A673 (cell line): ENCODE measurements around the gene C9orf153. TPM values are rescaled to one million over a fixed set of nuclear protein-coding genes. Genes with fewer than 3 reads are reported as not detected.
A peak's percentile ranks its signal among the peaks of the same experiment; 100 is the strongest.

Experiments
- BruUV-seq: library from RNA; stranded (reverse); fragments of 400-500 nt; replicated peaks from 2 replicates; lab custom pipeline; 2021; lab: Mats Ljungman, UMichigan
- CTCF ChIA-PET: fragments of 300-600 bp; sonication (Branson Sonifier 250); formaldehyde crosslinking; loops from one replicate; lab custom pipeline; 2022; ENCODE audit warnings: antibody characterized with exemption; lab: Charles Lee
- POLR2A ChIA-PET: fragments of 300-600 bp; sonication (Branson Sonifier 250); formaldehyde crosslinking; loops from one replicate; lab custom pipeline; 2022; ENCODE audit warnings: antibody characterized with exemption; ENCODE audit not compliant: low non-redundant PET; lab: Charles Lee
- DNase-seq: peaks from one replicate; pipeline ENCODE4 v3.0.0-alpha.2; 2015; ENCODE audit warnings: low spot score
- H3K27ac ChIP-seq: fragments of 200-600 bp; sonication (generic); 2 replicates; pipeline ENCODE4 v1.5.1; 2016; ENCODE audit warnings: mixed run types, low read depth, mild to moderate bottlenecking, mixed read lengths, antibody characterized with exemption, low read length; ENCODE audit not compliant: poor library complexity, severe bottlenecking
- H3K27me3 ChIP-seq: fragments of 200-600 bp; sonication (generic); replicated peaks from 2 replicates; pipeline ENCODE4 v1.6.1; 2017; ENCODE audit warnings: mixed run types, low read depth, mild to moderate bottlenecking, mixed read lengths, antibody characterized with exemption, low read length; ENCODE audit not compliant: insufficient read depth, poor library complexity
- H3K36me3 ChIP-seq: fragments of 200-600 bp; sonication (generic); 2 replicates; pipeline ENCODE4 v1.6.1; 2016; ENCODE audit warnings: mixed run types, mild to moderate bottlenecking, mixed read lengths, antibody characterized with exemption, low read length; ENCODE audit not compliant: insufficient read depth, poor library complexity, severe bottlenecking
- H3K4me1 ChIP-seq: fragments of 200-600 bp; sonication (generic); 2 replicates; pipeline ENCODE4 v1.6.1; 2017; ENCODE audit warnings: mixed run types, mild to moderate bottlenecking, mixed read lengths, antibody characterized with exemption, low read length; ENCODE audit not compliant: insufficient read depth, poor library complexity, severe bottlenecking
- H3K4me3 ChIP-seq: fragments of 200-600 bp; sonication (generic); 2 replicates; pipeline ENCODE4 v1.5.1; 2016; ENCODE audit warnings: low read depth, mixed run types, mild to moderate bottlenecking, mixed read lengths, low read length; ENCODE audit not compliant: poor library complexity, severe bottlenecking
- H3K9me3 ChIP-seq: fragments of 200-600 bp; sonication (generic); 2 replicates; pipeline ENCODE4 v1.6.1; 2016; ENCODE audit warnings: mixed run types, low read depth, mild to moderate bottlenecking, mixed read lengths, antibody characterized with exemption, low read length; ENCODE audit not compliant: poor library complexity, severe bottlenecking
- EZH2 ChIP-seq: fragments of 200-600 bp; sonication (generic); IDR thresholded peaks from 2 replicates; pipeline ENCODE4 v1.6.1; 2017; ENCODE audit warnings: borderline replicate concordance, low read depth, mild to moderate bottlenecking, mixed read lengths, antibody characterized with exemption, low read length; ENCODE audit not compliant: poor library complexity, severe bottlenecking
- intact Hi-C: fragments of 100-400 bp; cut with micrococcal nuclease; formaldehyde crosslinking; loops from one replicate; pipeline ENCODE4 v1.10.0; 2022; ENCODE audit not compliant: unreplicated experiment
- total RNA-seq: library from RNA; stranded (reverse); gene quantifications from 2 replicates; pipeline ENCODE4 v1.2.3, GENCODE V29; 2021
- TF ChIP-seq, protein P1 (sequence below): fragments of 300-800, 200-600 bp; sonication (generic); conservative IDR thresholded peaks from 2 replicates; pipeline ENCODE4 v1.5.1; 2017; ENCODE audit warnings: low read depth, mild to moderate bottlenecking, antibody characterized with exemption, low read length, moderate library complexity, mixed read lengths

C9orf153 gene
- total RNA-seq, 1 experiment from 2014 or later: 0.56 TPM

DNA sequence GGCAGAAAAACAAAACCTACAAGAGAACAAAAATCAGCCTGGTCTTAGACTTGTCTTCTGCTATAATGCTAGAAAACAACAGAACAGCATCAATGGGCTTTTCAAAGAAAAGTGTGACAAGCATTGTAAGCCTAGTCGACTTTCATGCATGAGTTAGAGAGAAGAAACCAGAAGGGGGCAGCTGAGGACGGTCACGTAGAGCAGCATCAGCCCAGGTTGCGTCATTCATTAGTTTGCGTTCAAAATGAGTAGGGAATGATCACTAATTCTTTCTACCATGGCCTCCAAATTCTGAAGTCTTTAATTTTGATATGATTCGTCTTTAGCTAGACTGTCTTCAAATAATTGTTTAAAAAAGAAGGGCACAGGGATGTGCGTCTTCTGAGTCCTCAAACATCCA is 27.6 kb upstream of the C9orf153 start:
- DNase-seq: peak; percentile 84
- Histone ChIP-seq H3K27ac (peak overlapping the region; percentile 68), H3K4me3 (no peak overlapping the region), H3K36me3 (no peaks in the 10 kb centered on the region), H3K9me3 (no peaks in the 10 kb centered on the region), H3K4me1 (peaks cover 19% of the 10 kb centered on the region), H3K27me3 (no peaks in the 10 kb centered on the region)
- no peak for TF ChIP-seq EZH2
- TF ChIP-seq, protein P1, sequence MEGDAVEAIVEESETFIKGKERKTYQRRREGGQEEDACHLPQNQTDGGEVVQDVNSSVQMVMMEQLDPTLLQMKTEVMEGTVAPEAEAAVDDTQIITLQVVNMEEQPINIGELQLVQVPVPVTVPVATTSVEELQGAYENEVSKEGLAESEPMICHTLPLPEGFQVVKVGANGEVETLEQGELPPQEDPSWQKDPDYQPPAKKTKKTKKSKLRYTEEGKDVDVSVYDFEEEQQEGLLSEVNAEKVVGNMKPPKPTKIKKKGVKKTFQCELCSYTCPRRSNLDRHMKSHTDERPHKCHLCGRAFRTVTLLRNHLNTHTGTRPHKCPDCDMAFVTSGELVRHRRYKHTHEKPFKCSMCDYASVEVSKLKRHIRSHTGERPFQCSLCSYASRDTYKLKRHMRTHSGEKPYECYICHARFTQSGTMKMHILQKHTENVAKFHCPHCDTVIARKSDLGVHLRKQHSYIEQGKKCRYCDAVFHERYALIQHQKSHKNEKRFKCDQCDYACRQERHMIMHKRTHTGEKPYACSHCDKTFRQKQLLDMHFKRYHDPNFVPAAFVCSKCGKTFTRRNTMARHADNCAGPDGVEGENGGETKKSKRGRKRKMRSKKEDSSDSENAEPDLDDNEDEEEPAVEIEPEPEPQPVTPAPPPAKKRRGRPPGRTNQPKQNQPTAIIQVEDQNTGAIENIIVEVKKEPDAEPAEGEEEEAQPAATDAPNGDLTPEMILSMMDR: peak; percentile 69
- POLR2A ChIA-PET: no interaction called here
- CTCF ChIA-PET: interaction anchor here (1.1 kb wide), 1 partner anchor 85 kb away, joined by 3 read pairs; no protein-coding TSS in a partner anchor
- intact Hi-C loops: loop anchor here (5.0 kb wide), 1 partner anchor 65 kb away; the partner anchor contains the start of gene TUT7
- no TSS peak for BruUV-seq

DNA sequence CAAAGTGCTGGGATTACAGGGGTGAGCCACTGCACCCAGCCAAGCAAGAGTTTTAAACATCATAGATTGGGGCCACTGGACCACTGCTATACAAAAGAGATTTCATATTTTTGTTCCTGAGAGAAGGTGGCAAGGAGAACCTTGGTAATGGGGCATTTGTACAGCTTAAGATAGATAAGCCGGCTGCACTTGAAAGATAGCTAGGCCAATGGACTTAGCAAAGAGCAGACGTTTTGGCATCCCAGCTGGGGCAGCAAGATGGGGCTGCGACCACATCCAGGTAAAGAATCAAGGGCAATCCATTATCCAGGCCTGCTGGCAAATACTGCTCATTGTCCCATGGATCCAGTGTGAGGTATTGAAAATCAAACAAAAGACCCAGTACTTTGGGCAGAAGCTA is 26.8 kb upstream of the C9orf153 start:
- Histone ChIP-seq H3K4me1 (peaks cover 19% of the 10 kb centered on the region), H3K27me3 (no peaks in the 10 kb centered on the region), H3K4me3 (no peak overlapping the region), H3K27ac (peak overlapping the region; percentile 68), H3K9me3 (no peaks in the 10 kb centered on the region), H3K36me3 (no peaks in the 10 kb centered on the region)
- BruUV-seq: no TSS peak
- no peak for TF ChIP-seq EZH2
- TF ChIP-seq, protein P1: no peak
- CTCF ChIA-PET: no interaction called here
- DNase-seq: no peak
- POLR2A ChIA-PET: no interaction called here
- intact Hi-C loops: loop anchor here (5.0 kb wide), 1 partner anchor 66 kb away; the partner anchor contains the start of gene TUT7

DNA sequence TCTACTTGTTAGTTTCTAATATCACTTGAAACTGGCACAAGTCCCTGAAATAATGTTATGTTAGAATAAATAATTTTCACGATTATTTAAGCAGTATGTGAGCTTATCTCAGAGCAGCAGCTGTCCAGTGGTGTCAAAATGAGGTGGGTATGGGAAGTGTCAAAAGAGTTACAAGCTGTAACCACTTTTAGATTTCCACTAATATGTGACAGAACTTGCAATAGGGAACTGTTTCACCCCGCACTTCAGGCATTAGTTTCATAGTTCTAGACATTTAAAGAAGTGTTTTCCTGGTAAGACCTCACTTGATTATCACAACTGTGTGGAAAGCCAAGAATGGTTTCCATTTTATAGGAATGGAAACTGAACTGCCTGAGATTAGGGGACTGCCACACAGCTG is 25.8 kb upstream of the C9orf153 start:
- ChIA-PET CTCF (no interaction called here), POLR2A (no interaction called here)
- DNase-seq: no peak
- no peaks in the 10 kb centered on the region for H3K36me3 ChIP-seq
- intact Hi-C loops: loop anchor here (5.0 kb wide), 1 partner anchor 67 kb away; the partner anchor contains the start of gene TUT7
- no peak overlapping the region for H3K4me3 ChIP-seq
- no TSS peak for BruUV-seq
- no peak overlapping the region for H3K27ac ChIP-seq
- TF ChIP-seq EZH2: no peak
- TF ChIP-seq, protein P1: no peak
- no peaks in the 10 kb centered on the region for H3K9me3 ChIP-seq
- H3K4me1 ChIP-seq: peaks cover 23% of the 10 kb centered on the region
- no peaks in the 10 kb centered on the region for H3K27me3 ChIP-seq
